NCI-H2029 treated with DMSO at 0.1 percent for 48 hours (cell line): ENCODE measurements around the gene ARID3A.
"Not testable (repeated sequence)": the region's sequence is repeated elsewhere in the genome, so short reads cannot be mapped to it uniquely, and the experiment has no call there.

Source experiments
- DNase-seq: peaks from one replicate; lab custom pipeline; 2025; lab: John Stamatoyannopoulos, UW

ARID3A gene

GRCh38 chr19:891421-892200, 34.2 kb upstream of the ARID3A start:
- not testable (repeated sequence) for DNase-seq

- DNase-seq = no peak
These were observed 33.5 kb upstream of the ARID3A start for GRCh38 chr19:892243-892893.

GRCh38 chr19:892894-893689, 32.7 kb upstream of the ARID3A start, which contains the start of the genes MED16 and RNU6-9:
Gene MED16, minus strand, starts transcription at chr19:893187. Its CDS starts 2,056 bp downstream, at chr19:891131.
Gene RNU6-9, plus strand, starts transcription at chr19:893484.
- DNase-seq = peak; percentile 89

- DNase-seq = no peak
These were observed 29.4 kb upstream of the ARID3A start for GRCh38 chr19:896434-896833.

GRCh38 chr19:896999-897398, 28.8 kb upstream of the ARID3A start:
- DNase-seq = no peak

GRCh38 chr19:897442-898039, 28.3 kb upstream of the ARID3A start:
- no peak for DNase-seq

GRCh38 chr19:898663-899062, 27.2 kb upstream of the ARID3A start:
- DNase-seq = no peak

GRCh38 chr19:899336-900042, 26.3 kb upstream of the ARID3A start:
- no peak for DNase-seq

GRCh38 chr19:900043-900301, 25.9 kb upstream of the ARID3A start:
- DNase-seq = no peak

GRCh38 chr19:900302-901111, 25.3 kb upstream of the ARID3A start:
- no peak for DNase-seq

- no peak for DNase-seq
These were observed 24.4 kb upstream of the ARID3A start for GRCh38 chr19:901216-902092.

- DNase-seq = no peak
These were observed 23.8 kb upstream of the ARID3A start for GRCh38 chr19:902093-902370.

GRCh38 chr19:902446-903226, 23.2 kb upstream of the ARID3A start:
- DNase-seq = no peak

GRCh38 chr19:903266-903797, 22.5 kb upstream of the ARID3A start:
- no peak for DNase-seq

- no peak for DNase-seq
These were observed 21.3 kb upstream of the ARID3A start for GRCh38 chr19:904545-904944.

- no peak for DNase-seq
These were observed 19.4 kb upstream of the ARID3A start for GRCh38 chr19:906480-906879.

GRCh38 chr19:907183-907853, 18.5 kb upstream of the ARID3A start:
- DNase-seq = no peak

- DNase-seq = no peak
These were observed 14.4 kb upstream of the ARID3A start for GRCh38 chr19:911197-912033.
